NCI-H748 treated with DMSO at 0.1 percent for 48 hours (cell line): ENCODE results near the gene HOXA7.

Experiments used
- DNase-seq: peaks from one replicate; lab custom pipeline; 2025; lab: John Stamatoyannopoulos, UW

The HOXA7 gene

DNA sequence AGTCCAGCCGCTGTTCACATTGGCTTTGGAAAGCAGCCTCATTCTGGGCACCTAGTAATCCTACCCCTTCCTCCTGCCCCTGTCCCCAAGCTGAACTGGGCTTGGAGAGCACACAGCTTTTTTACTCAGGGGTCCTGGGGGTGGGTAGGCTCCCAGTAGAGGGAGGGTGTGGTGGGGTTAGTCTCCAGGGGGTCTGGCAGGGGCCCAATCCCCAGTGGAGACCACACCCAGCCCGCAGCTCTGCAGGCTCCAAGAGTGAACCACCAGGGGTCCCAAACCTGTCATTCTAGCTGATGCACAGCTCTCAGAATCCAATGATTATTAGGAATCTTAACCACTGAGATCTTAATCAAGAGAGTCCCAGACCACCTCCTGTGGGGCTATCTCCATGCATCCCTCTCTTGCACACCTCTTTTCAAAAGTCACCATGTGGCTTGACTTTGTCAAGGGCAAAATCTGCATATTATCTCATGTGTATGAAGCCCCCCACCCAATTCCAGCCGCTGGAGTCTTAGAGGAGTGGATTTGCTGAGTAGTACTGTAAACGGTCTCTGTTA, 25.9 kb upstream of the HOXA7 start:
- DNase-seq, result no peak

DNA sequence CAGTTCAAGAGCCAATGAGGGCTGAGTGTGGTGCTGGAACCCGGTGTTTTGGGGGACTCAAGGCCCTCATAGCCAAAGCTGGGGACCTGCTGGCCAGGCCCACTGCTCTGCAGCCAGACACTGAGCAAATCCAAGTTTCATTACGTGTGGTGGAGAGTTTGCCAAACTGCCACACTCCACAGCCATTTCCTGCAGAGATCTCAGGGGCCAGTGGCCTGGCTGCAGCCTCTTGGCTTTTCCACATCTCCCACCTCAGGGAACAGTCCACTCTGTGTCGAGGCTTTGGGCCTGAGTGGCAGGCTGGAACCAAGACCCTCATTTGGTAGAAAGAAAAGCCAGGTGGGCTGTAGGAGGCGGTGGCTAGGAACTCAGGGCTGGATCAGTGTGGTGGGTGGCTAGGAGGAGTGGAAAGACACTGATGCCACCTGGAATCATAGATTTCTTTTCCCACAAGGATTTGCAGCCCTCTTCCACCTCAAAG, 25.4 kb upstream of the HOXA7 start:
- DNase-seq, result no peak

DNA sequence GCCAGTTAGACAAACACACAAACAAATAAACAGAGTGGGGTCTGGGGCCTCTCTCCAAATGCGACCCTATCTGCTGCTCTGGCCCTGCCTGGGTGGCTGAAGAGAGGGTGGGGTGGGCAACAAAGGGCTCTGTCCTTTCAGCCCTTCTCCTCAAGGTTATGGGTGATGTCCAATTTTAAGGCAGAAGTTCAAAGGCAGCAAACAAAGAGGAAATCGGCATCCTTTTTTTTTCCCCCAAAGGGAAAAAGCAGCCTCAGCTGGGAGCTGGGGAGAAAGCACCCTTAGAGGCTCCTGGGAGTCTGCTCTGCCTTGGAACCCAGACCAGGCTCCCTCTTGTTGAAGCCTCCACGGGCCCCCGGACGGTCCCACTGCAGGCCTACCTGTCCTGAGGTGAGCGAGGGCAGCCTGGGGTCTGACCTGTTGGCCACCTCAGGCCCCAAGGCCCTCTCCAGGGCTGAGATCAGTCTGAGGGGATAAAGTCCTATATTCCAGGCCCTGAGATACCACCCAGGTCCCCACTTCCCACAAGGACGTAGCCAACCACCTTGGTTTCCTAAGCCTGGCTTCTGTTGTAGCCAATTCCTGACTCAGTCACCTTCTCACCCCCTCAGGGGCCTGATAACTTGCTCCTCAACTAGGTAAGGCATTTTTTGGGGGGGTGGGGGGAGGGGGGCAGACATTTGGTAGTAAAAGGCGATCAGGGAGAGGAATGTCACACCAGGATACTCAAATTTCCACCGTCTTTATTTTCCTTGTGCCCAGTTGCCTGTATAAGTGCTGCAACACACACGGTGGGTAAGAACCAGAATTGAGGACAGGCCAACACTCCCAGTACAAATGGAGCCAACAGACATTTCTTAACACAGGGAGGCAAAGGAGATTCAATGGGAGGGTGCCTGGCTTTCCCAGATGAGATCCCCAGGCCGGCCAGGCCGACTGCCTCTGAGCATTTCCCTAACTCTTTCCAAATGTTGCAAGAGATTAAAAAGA, 24.3 kb upstream of the HOXA7 start:
- DNase-seq, result no peak

- no peak for DNase-seq
These were observed 23.3 kb upstream of the HOXA7 start for GRCh38 chr7:27179503-27180430.

DNA sequence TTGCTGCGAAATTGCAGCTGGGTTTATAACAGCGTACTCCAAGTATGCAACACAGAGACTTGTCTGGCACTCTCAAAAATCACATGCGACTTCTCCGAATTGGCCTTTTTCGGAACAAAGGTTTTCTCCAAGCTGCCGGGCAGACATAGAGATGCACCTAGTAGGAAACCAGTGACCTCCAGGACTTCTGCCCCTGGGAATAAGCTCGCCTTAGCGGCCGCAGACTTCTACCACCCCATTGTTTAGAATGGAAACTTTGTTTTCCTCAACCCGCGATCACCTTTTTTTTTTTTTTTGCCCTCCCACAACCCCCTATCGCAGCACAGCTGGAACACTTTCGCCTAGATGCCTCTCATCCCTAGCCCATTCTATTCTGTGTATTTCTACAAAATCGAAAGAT, 22.6 kb upstream of the HOXA7 start:
- no peak for DNase-seq

- DNase-seq, result no peak
These were observed 21.9 kb upstream of the HOXA7 start for GRCh38 chr7:27178366-27178765.

- no peak for DNase-seq
These were observed 21.4 kb upstream of the HOXA7 start for GRCh38 chr7:27177795-27178320.

GRCh38 chr7:27176962-27177794, 20.7 kb upstream of the HOXA7 start:
- DNase-seq, result no peak

GRCh38 chr7:27176524-27176845, 20.0 kb upstream of the HOXA7 start:
- DNase-seq, result no peak

DNA sequence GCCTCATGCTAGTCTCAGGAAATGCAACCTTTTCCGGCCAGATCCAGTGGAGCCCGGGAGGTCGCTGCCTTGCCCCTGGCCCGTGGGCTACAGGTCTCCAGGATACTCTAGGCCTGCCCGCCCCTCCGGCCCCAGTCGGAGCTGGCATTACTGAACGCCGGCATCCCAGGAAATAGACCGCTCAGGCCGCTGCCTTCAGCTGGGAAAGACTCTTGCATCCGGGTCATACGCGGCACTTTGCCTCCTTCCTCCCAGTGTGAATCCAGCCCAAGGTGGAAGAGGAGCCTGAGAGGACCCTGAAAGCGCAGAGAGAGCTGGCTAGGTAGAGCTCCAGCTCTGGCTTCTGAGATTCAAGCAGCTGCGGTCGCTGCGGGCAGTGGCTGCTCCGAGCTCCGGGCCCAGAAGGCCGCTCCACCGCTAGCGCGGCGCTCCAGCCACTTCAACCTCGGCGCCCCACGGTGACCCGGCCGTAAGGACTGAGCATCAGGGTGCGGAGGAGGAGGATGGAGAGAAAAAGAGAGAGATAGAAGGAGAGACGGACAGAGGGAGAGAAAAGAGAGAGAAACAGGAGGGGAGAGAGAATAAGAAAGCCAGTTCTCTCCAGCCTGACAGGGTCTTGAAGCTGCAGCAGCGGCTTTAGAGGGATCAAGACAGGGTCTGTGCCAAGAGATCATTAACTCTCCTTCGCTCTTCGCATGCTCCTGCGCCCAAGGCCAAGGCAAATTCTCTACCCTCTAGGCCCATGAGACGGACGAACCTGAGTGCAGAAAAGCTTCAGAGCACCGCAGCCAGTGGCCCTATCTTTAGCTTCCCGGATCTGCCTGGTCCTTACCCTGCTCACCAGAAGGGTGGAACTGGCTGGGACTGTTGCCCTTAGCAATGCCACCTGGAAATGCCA, 19.4 kb upstream of the HOXA7 start:
- no peak for DNase-seq

- no peak for DNase-seq
These were observed 18.6 kb upstream of the HOXA7 start for GRCh38 chr7:27174874-27175625.

GRCh38 chr7:27173956-27174873, 17.7 kb upstream of the HOXA7 start, which contains the start of gene HOXA10:
TSS of gene HOXA10 (minus strand) at chr7:27174320. CDS start at chr7:27174306, 14 bp downstream.
- DNase-seq, result peak; percentile 47

DNA sequence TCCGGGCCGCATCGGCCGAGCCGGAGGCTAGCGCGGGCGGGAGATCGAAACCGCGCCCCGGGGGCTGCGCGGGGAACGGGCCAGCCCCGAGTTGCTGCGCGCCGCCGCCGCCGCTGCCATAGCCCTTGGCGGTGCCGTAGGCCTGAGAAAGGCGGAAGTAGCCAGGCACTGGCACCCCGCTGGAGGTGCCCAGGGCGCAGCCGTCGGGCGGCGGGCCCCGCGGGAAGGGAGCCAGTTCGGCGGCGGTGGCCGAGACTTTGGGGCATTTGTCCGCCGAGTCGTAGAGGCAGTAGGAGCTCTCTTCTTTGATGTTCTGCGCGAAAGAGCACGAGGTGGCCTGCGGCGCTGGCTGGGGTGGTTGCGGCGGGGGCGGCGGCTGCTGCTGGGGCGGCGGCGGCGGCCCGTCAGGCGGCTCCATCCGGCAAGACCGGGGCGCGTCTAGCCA, 17.1 kb upstream of the HOXA7 start:
- no peak for DNase-seq

- peak; percentile 34 for DNase-seq
These were observed 16.5 kb upstream of the HOXA7 start for GRCh38 chr7:27172823-27173510.

GRCh38 chr7:27172315-27172774, 15.9 kb upstream of the HOXA7 start:
- DNase-seq, result no peak

DNA sequence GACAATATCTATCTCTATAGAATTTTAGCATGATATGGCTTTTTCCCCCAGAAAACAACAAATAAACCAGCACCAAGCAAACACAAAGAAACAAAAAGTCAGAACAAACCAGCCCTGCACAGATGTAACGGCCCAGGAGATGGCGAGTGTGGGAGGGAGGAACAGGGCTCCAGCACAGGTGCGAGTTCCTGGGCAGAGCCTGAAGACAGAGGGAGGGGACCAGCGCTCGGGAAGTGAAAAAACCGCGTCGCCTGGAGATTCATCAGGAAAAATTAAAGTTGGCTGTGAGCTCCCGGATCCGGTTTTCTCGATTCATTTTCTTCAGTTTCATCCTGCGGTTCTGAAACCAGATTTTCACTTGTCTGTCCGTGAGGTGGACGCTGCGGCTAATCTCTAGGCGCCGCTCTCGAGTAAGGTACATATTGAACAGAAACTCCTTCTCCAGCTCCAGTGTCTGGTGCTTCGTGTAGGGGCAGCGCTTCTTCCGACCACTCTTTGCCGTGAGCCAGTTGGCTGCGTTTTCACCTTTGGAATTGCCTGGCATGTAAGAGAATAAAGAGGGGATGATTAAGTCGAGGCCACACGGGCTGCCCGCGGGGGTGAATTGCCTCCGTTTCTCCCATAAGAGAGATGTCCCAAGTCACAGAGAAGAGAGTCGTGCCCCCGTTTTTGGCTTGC, 15.3 kb upstream of the HOXA7 start:
- DNase-seq, result no peak

GRCh38 chr7:27171325-27171636, 14.8 kb upstream of the HOXA7 start:
- DNase-seq, result no peak
